HFFc6 (cell line): Measurements from ENCODE around the gene CHMP2A. TPM values are rescaled to one million over a fixed set of nuclear protein-coding genes. Genes with fewer than 3 reads are reported as not detected.

Source experiments
- DNase-seq: peaks from one replicate; pipeline ENCODE4 v3.0.0-alpha.2; 2018
- H3K27ac Mint-ChIP-seq: 2 replicates; pipeline ENCODE4 v1.8.0; 2020; ENCODE audit warnings: mild to moderate bottlenecking, mixed read lengths
- H3K27me3 Mint-ChIP-seq: 2 replicates; pipeline ENCODE4 v1.8.0; 2021; ENCODE audit warnings: mild to moderate bottlenecking, moderate library complexity, mixed read lengths; ENCODE audit not compliant: insufficient read depth
- H3K36me3 Mint-ChIP-seq: 2 replicates; pipeline ENCODE4 v1.8.0; 2021; ENCODE audit warnings: low read depth, mixed read lengths
- H3K4me1 Mint-ChIP-seq: 2 replicates; pipeline ENCODE4 v1.8.0; 2020; ENCODE audit warnings: low read depth, mixed read lengths
- H3K4me3 Mint-ChIP-seq: 2 replicates; pipeline ENCODE4 v1.8.0; 2020; ENCODE audit warnings: mild to moderate bottlenecking, moderate library complexity, mixed read lengths
- H3K9me3 Mint-ChIP-seq: 2 replicates; pipeline ENCODE4 v1.8.0; 2020; ENCODE audit warnings: mild to moderate bottlenecking, mixed read lengths
- CTCF ChIP-seq: fragments of 200-600 bp; sonication (generic); IDR thresholded peaks from 2 replicates; pipeline ENCODE4 v1.5.0; 2021; ENCODE audit warnings: antibody characterized with exemption, mild to moderate bottlenecking
- long read RNA-seq: library from polyadenylated mRNA; unstranded; transcript quantifications from one replicate; pipeline ENCODE4 v2.0.0, GENCODE V29; 2019
- total RNA-seq, 6 experiments: library from RNA; stranded (reverse); fragmentation: NEBNext Ultra II Directional; extraction: Animal tissue kit (Norgen Biotek cat#: 25700); gene quantifications; 2 replicates in 1 of 6; 3 replicates in 5 of 6; pipeline ENCODE4 v1.2.3, GENCODE V29; 2021

CHMP2A gene
- total RNA-seq: 100 to 1,000 TPM; 100 to 126 (median 120) TPM
- long read RNA-seq, transcript CHMP2A-206 (5 exons, 1,178 nt): minor isoform, 10 of 137 reads
- long read RNA-seq, transcript CHMP2A-201 (6 exons, 913 nt): major isoform, 67 of 137 reads
- long read RNA-seq, transcript CHMP2A-208 (6 exons, 885 nt): minor isoform, 36 of 137 reads
- long read RNA-seq, partial matches to known transcripts: 17 of 137 reads
- long read RNA-seq, other reads (novel, unspliced or antisense): 7 of 137 reads

- Mint-ChIP-seq H3K4me1 (peaks cover 54% of the 10 kb centered on the region), H3K27me3 (peaks cover 19% of the 10 kb centered on the region), H3K9me3 (peaks cover 4% of the 10 kb centered on the region; the same call in 1 of the 2 replicates), H3K36me3 (peaks cover 49% of the 10 kb centered on the region), H3K27ac (peak within 1 kb of the TSS; percentile 100), H3K4me3 (peak within 1 kb of the TSS; percentile 96)
- TF ChIP-seq CTCF: peak; percentile 19; the same call in 1 of the 2 replicates
- DNase-seq: peak; percentile 97
Measured at GRCh38 chr19:58554494-58555368, at the start of gene CHMP2A. CHMP2A (minus strand) TSS chr19:58555105; CDS start chr19:58554212, 893 bp downstream.

GRCh38 chr19:58586133-58586765, 31.3 kb upstream of the CHMP2A start:
- Mint-ChIP-seq H3K4me1 (peaks cover 27% of the 10 kb centered on the region), H3K27ac (no peak overlapping the region; the same call in 1 of the 2 replicates)

GRCh38 chr19:58585442-58586132, 30.7 kb upstream of the CHMP2A start:
- H3K9me3 Mint-ChIP-seq: no peaks in the 10 kb centered on the region
- no peaks in the 10 kb centered on the region; the same call in 1 of the 2 replicates for H3K27me3 Mint-ChIP-seq
- peak overlapping the region; percentile 60 for H3K27ac Mint-ChIP-seq
- peaks cover 9% of the 10 kb centered on the region for H3K36me3 Mint-ChIP-seq
- peaks cover 33% of the 10 kb centered on the region for H3K4me1 Mint-ChIP-seq
- H3K4me3 Mint-ChIP-seq: peak overlapping the region; percentile 20; the same call in 1 of the 2 replicates
- TF ChIP-seq CTCF: no peak
- no peak for DNase-seq

More at GRCh38 chr19:58586133-58586765, 31.3 kb upstream of the CHMP2A start:
- no peaks in the 10 kb centered on the region for H3K27me3 Mint-ChIP-seq
- peaks cover 7% of the 10 kb centered on the region for H3K36me3 Mint-ChIP-seq
- no peak overlapping the region for H3K4me3 Mint-ChIP-seq
- TF ChIP-seq CTCF: no peak
- no peaks in the 10 kb centered on the region for H3K9me3 Mint-ChIP-seq
- no peak for DNase-seq

- Mint-ChIP-seq H3K4me3 (no peak overlapping the region), H3K27me3 (no peaks in the 10 kb centered on the region; the same call in 1 of the 2 replicates), H3K36me3 (peaks cover 9% of the 10 kb centered on the region), H3K27ac (peak overlapping the region; percentile 46; the same call in 1 of the 2 replicates), H3K9me3 (no peaks in the 10 kb centered on the region), H3K4me1 (peaks cover 33% of the 10 kb centered on the region)
- TF ChIP-seq CTCF: no peak
- no peak for DNase-seq
Measured at GRCh38 chr19:58584498-58585441, 29.9 kb upstream of the CHMP2A start.
